ENCODE results near the gene LMBRD1.
"Not testable (repeated sequence)": the region's sequence is repeated elsewhere in the genome, so short reads cannot be mapped to it uniquely, and the experiment has no call there.

LMBRD1 gene

DNA sequence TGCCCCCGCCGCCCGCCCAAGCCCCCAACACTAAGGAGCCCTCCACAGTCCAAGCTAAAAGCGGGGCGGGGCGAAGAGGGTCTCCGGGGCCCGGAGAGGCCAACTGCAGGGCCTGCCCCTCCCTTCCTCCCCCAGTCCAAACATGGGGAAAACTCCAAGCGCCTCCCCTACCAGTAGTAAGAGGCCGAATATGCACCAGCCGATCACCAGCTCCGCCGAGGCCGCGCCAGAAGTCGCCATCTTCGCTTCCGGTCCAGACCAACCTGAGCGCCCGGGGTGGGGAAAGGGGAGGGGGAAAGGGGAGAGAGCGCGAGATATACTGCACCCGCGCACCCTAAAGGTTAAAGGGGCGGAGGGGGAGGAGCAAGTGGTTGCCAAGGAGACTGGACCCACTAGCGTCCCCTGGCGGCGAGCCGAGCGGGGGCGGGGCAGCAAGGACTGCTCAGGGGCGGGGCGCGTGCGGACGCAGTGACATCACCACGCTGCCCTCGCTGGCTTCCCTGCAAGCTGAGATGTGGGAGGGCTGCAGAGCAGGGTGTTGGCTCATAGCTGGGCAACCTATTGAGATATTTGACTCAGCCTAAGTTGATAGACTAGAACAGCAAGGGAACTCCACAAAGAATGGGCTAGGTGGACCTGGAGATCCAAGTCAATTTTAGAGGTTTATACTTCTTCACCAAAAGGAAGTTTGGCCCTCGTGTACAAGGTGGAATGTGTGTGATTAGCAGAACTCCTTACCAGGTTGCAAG is at the start of gene LMBRD1:
LMBRD1 (minus strand) TSS at position 369 of the 749 bp plus-strand sequence; CDS start at position 240, 129 bp downstream.
- H3K4me3 ChIP-seq (ENCODE audit: low read length), result peak within 1 kb of the TSS; percentile 98
- no peak for TF ChIP-seq ZNF274 (IDR thresholded peaks at IDR 0.05; ENCODE audit: low read depth, low read length)

GRCh38 chr6:69846312-69846711 is 49.5 kb upstream of the LMBRD1 start:
- no peak for TF ChIP-seq ZNF274 (IDR thresholded peaks at IDR 0.05; ENCODE audit: low read depth, low read length)
- H3K4me3 ChIP-seq (ENCODE audit: low read length), result no peak overlapping the region

DNA sequence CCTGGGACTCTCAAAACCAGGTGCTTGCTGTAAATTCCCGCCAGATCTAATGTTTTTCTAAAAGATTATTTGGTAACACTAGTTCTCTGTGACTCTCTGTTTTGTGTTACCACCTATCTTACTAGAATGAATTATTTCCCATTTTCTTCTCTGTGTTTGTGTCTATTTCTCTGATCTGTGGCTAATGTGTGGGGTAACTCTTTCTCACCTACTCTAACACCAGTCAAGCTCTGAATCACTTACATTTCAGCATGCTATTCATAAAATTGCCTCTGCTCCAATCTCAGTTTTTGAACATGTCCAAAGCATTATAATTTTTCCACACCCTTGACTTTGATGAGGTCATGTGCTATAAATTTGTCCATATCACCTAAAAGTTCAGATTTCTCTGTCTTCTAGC is 46.4 kb upstream of the LMBRD1 start:
- no peak overlapping the region for H3K4me3 ChIP-seq (ENCODE audit: low read length)
- no peak for TF ChIP-seq ZNF274 (IDR thresholded peaks at IDR 0.05; ENCODE audit: low read depth, low read length)

- H3K4me3 ChIP-seq (ENCODE audit: low read length), result no peak overlapping the region
- TF ChIP-seq ZNF274 (IDR thresholded peaks at IDR 0.05; ENCODE audit: low read depth, low read length), result no peak
These were observed 45.1 kb upstream of the LMBRD1 start for GRCh38 chr6:69841862-69842261.

DNA sequence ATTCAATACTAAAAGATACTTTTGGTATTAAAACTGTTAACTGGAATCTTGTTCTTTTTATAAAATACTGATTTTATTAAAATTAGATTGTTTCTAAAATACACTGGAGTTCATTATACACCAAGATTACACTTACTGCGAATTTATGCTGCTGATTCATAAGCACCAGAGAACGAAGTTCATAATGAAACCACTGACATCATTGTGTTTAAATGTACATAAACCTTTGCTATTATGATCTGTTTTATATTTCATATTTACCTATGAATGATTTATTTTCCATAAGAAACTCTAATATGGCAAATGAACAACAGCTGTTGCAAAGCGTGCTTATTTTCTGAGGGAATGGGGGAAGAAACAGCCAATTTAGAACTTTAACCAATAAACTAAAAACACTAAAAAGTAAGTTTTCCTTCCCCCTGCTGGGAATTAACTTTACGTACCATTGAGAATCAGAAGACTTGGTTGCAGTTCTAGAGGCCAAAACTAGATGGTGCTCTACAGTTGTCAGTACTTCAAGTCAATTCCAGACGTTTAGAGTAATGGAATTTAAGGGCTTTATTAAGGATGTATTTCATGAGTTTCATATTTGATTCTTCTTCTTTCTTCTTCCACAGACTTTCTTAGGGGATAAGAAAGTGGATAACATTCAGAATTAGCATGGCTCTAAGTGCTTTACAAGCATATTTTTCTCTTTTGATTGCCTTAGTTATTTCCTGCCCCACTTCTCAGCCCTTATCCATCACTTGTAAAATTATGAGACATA is 38.8 kb upstream of the LMBRD1 start:
- no peak overlapping the region for H3K4me3 ChIP-seq (ENCODE audit: low read length)
- TF ChIP-seq ZNF274 (IDR thresholded peaks at IDR 0.05; ENCODE audit: low read depth, low read length), result no peak

DNA sequence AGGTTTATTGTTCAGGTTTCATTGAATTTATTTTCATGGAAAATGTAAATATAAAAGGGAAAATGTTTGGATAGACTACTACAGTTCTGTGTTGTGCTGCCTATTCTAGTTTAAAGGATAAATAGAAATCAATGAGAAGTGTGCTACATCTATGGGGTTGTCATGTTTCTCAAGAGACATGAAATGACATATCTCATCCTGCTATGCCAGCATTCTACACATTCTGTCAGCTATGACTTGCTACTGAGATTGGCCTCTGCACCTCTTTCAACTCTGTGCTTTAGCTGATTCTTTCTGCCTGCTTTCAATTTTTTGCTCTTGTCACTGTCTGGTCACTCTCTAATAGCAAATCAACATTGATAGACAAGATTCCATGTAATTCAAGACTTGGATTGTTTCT is 35.7 kb upstream of the LMBRD1 start:
- H3K4me3 ChIP-seq (ENCODE audit: low read length), result no peak overlapping the region
- TF ChIP-seq ZNF274 (IDR thresholded peaks at IDR 0.05; ENCODE audit: low read depth, low read length), result no peak

DNA sequence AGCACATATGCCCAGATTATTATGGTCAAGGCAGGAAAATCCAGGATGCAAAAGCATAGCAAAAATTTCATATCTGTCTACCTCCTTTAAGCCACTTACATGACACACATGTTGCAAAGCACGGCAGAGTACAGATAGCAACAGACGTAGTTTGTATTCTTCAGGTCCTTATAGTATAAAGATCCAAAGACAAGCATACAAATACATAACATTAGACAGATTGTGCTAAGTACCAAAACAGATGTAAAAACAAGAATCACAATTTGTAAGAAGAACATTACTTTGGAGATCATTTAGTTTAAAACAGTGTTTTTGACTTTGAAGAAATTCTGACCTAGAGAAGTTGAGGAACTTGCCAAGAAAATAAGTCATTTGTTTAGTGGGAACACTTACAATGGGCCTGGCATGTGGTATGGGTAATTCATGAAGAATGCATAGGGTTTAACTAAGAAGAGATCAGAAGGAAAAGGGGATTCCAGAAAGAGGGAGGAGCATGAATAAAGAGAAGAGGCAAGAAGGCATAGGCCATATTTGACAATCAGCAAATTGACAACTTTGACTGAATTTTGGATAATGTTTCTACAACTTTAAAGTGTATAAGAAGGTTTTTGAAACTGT is 30.6 kb upstream of the LMBRD1 start:
- no peak for TF ChIP-seq ZNF274 (IDR thresholded peaks at IDR 0.05; ENCODE audit: low read depth, low read length)
- no peak overlapping the region for H3K4me3 ChIP-seq (ENCODE audit: low read length)

DNA sequence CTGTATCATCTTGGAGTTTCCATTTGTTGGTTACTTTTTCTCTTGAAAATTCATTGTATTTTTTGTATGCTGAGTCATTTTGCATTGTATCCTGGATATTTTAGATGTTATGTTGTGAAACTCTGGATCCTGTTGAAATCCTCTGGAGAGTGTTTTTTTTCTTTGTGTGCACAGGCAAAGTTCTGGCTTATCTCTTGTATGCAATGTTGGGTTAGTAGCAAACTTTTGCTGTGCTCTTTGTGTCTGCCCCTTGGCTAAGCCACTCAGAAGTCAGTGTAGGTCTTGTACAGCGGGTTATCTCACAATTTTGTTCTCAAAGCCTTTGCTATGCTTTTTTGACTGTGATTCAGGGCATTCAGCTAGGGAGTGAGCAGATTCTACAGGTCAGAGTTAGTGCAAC is 29.1 kb upstream of the LMBRD1 start:
- no peak for TF ChIP-seq ZNF274 (IDR thresholded peaks at IDR 0.05; ENCODE audit: low read depth, low read length)
- no peak overlapping the region for H3K4me3 ChIP-seq (ENCODE audit: low read length)

GRCh38 chr6:69824355-69824754 is 27.5 kb upstream of the LMBRD1 start:
- not testable (repeated sequence) for H3K4me3 ChIP-seq (ENCODE audit: low read length)

DNA sequence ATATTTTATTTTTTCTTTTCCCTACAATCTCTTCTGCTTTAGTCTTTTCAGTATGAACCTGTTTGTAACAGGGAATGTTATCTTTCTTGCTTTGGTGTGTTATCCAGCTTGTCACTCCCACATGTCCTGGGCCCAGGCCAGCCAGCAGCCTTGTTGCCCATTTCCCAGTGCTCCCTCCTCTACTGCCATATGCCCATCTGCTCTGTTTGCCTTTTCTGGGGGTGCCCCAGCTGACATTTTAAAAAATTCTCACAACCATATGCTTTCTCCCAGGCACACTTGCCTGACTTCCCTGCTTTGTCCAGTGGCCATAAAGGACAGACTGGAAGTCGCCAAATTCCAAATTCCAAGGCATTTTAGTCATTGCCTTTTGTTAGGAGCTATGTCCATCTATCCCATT is 23.6 kb upstream of the LMBRD1 start:
- no peak for TF ChIP-seq ZNF274 (IDR thresholded peaks at IDR 0.05; ENCODE audit: low read depth, low read length)
- no peak overlapping the region for H3K4me3 ChIP-seq (ENCODE audit: low read length)

GRCh38 chr6:69820018-69820417 is 23.2 kb upstream of the LMBRD1 start:
- no peak for TF ChIP-seq ZNF274 (IDR thresholded peaks at IDR 0.05; ENCODE audit: low read depth, low read length)
- H3K4me3 ChIP-seq (ENCODE audit: low read length), result no peak overlapping the region

DNA sequence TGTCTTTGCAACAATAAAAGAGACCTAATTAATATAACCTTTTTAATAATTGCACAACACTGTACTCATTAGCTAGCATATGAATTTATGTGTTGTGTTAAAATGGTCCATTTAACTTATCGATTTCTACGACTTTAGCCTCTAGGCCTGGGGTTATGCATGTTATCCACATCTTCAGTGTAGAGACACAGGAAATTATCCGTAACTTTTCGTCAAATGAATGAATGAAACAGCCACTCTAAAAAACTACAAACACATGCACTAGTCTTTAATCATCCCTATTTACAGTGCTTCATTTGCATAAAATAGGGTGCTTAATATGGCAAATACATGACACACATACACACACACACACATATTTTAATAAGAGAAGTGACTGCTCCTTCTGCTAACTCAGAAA is 22.3 kb upstream of the LMBRD1 start:
- H3K4me3 ChIP-seq (ENCODE audit: low read length), result no peak overlapping the region
- no peak for TF ChIP-seq ZNF274 (IDR thresholded peaks at IDR 0.05; ENCODE audit: low read depth, low read length)

DNA sequence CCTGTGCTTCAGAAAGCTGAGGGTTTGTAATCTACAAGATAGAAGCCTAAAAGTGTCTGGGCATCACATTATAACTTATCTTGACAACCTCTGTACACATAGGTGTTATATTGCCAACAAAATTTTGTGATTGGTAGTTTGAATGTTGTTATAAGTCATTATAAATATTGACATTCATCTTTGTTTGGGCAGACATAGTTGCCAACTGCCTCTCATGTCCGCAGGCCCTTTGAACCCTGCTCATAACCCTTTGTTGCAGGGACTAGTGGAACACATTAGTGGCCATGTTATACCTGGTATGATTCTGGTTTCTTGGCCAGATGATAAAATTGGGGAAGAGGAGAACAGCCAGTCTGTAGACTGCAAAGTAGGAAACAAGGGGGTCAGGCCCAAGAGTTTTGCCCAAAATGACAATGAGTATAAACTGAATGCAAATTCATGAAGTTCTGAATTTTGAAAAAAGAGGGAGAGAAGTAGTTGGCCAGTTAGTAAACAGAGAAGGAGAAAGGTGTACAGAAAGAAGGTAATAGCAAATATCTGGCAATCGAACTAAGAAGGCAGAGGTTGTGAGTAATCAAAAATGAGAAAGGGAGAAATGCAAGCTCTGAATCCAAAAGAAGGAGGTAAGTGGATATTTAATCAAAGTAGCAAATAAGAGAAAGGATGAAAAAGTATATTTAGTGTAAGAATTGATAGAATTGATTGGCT is 21.6 kb upstream of the LMBRD1 start:
- no peak overlapping the region for H3K4me3 ChIP-seq (ENCODE audit: low read length)
- TF ChIP-seq ZNF274 (IDR thresholded peaks at IDR 0.05; ENCODE audit: low read depth, low read length), result no peak

GRCh38 chr6:69817358-69817757 is 20.5 kb upstream of the LMBRD1 start:
- no peak for TF ChIP-seq ZNF274 (IDR thresholded peaks at IDR 0.05; ENCODE audit: low read depth, low read length)

More at GRCh38 chr6:69817358-69817757, 20.5 kb upstream of the LMBRD1 start:
- H3K4me3 ChIP-seq (ENCODE audit: low read length), result no peak overlapping the region
